SJCRH30 (cell line): Measurements from ENCODE around the gene GULP1. TPM values are rescaled to one million over a fixed set of nuclear protein-coding genes. Genes with fewer than 3 reads are reported as not detected.

Experiments
- DNase-seq, 2 experiments: peaks; one replicate each; pipeline ENCODE4 v3.0.0-alpha.2; 2015 to 2020
- H3K27ac ChIP-seq: fragments of 250-450 bp; sonication (Bioruptor Pico); 2 replicates; pipeline ENCODE4 v1.5.1; 2020; ENCODE audit warnings: mild to moderate bottlenecking, moderate library complexity
- H3K27me3 ChIP-seq: fragments of 250-450 bp; sonication (Bioruptor Pico); 2 replicates; pipeline ENCODE4 v1.5.1; 2020; ENCODE audit warnings: mild to moderate bottlenecking, moderate library complexity
- H3K36me3 ChIP-seq: fragments of 250-450 bp; sonication (Bioruptor Pico); 2 replicates; pipeline ENCODE4 v1.5.1; 2020; ENCODE audit warnings: mild to moderate bottlenecking, moderate library complexity
- H3K4me1 ChIP-seq: fragments of 250-450 bp; sonication (Bioruptor Pico); 2 replicates; pipeline ENCODE4 v1.5.1; 2020; ENCODE audit warnings: mild to moderate bottlenecking, moderate library complexity
- H3K4me3 ChIP-seq: fragments of 250-450 bp; sonication (Bioruptor Pico); 2 replicates; pipeline ENCODE4 v1.5.1; 2020; ENCODE audit warnings: mild to moderate bottlenecking, moderate library complexity
- H3K9me3 ChIP-seq: fragments of 250-450 bp; sonication (Bioruptor Pico); replicated peaks from 2 replicates; pipeline ENCODE4 v1.5.1; 2020; ENCODE audit warnings: mild to moderate bottlenecking, moderate library complexity
- total RNA-seq: library from RNA; depleted of rRNA; stranded (reverse); fragments of >200 nt; shearing (Covaris generic); gene quantifications from 2 replicates; pipeline ENCODE4 v1.2.3, GENCODE V29; 2014

Gene GULP1
- total RNA-seq, 1 experiment from 2014 or later = 90.0 TPM

- no peak overlapping the region for H3K27ac ChIP-seq
- DNase-seq = peak; percentile 45 to 71
Measured at GRCh38 chr2:188495969-188496431, 204.3 kb downstream of the GULP1 start.

GRCh38 chr2:188497726-188498125, 206.1 kb downstream of the GULP1 start:
- DNase-seq = peak in 1 of 2 experiments; percentile 55
- Histone ChIP-seq H3K9me3 (no peaks in the 10 kb centered on the region), H3K36me3 (no peaks in the 10 kb centered on the region), H3K4me3 (no peak overlapping the region), H3K27ac (no peak overlapping the region), H3K27me3 (no peaks in the 10 kb centered on the region), H3K4me1 (peaks cover 27% of the 10 kb centered on the region)

More at GRCh38 chr2:188495969-188496431, 204.3 kb downstream of the GULP1 start:
- no peaks in the 10 kb centered on the region for H3K27me3 ChIP-seq
- no peaks in the 10 kb centered on the region for H3K36me3 ChIP-seq
- H3K9me3 ChIP-seq = no peaks in the 10 kb centered on the region
- no peak overlapping the region for H3K4me3 ChIP-seq
- H3K4me1 ChIP-seq = peaks cover 27% of the 10 kb centered on the region

GRCh38 chr2:188503975-188504374, 212.3 kb downstream of the GULP1 start:
- Histone ChIP-seq H3K9me3 (no peaks in the 10 kb centered on the region), H3K4me3 (no peak overlapping the region), H3K36me3 (no peaks in the 10 kb centered on the region), H3K27me3 (no peaks in the 10 kb centered on the region), H3K4me1 (0 out of 2 replicates have a peak, but pooled peaks cover 2% of the 10 kb centered on the region), H3K27ac (no peak overlapping the region)
- DNase-seq = no peak

GRCh38 chr2:188506843-188507242, 215.2 kb downstream of the GULP1 start:
- H3K36me3 ChIP-seq = no peaks in the 10 kb centered on the region
- H3K4me1 ChIP-seq = peaks cover 8% of the 10 kb centered on the region; the same call in 1 of the 2 replicates
- H3K27me3 ChIP-seq = no peaks in the 10 kb centered on the region
- H3K27ac ChIP-seq = no peak overlapping the region
- no peaks in the 10 kb centered on the region for H3K9me3 ChIP-seq
- no peak overlapping the region for H3K4me3 ChIP-seq
- DNase-seq = no peak

- Histone ChIP-seq H3K4me1 (peaks cover 13% of the 10 kb centered on the region; the same call in 1 of the 2 replicates), H3K27me3 (no peaks in the 10 kb centered on the region), H3K27ac (no peak overlapping the region), H3K36me3 (no peaks in the 10 kb centered on the region), H3K9me3 (no peaks in the 10 kb centered on the region), H3K4me3 (no peak overlapping the region)
- DNase-seq = peak; percentile 48 to 63
Measured at GRCh38 chr2:188511346-188511745, 219.7 kb downstream of the GULP1 start.

- Histone ChIP-seq H3K27me3 (no peaks in the 10 kb centered on the region), H3K36me3 (no peaks in the 10 kb centered on the region), H3K4me3 (no peak overlapping the region), H3K27ac (no peak overlapping the region), H3K9me3 (no peaks in the 10 kb centered on the region), H3K4me1 (peaks cover 11% of the 10 kb centered on the region; the same call in 1 of the 2 replicates)
- peak in 1 of 2 experiments; percentile 92 for DNase-seq
Measured at GRCh38 chr2:188512456-188512855, 220.8 kb downstream of the GULP1 start.

GRCh38 chr2:188515918-188516317, 224.2 kb downstream of the GULP1 start:
- H3K9me3 ChIP-seq = 0 out of 2 replicates have a peak, but pooled peaks cover 4% of the 10 kb centered on the region
- H3K27ac ChIP-seq = no peak overlapping the region
- peaks cover 11% of the 10 kb centered on the region; the same call in 1 of the 2 replicates for H3K4me1 ChIP-seq
- no peaks in the 10 kb centered on the region for H3K27me3 ChIP-seq
- H3K4me3 ChIP-seq = no peak overlapping the region
- DNase-seq = no peak
- no peaks in the 10 kb centered on the region for H3K36me3 ChIP-seq

- no peak for DNase-seq
- H3K4me1 ChIP-seq = no peaks in the 10 kb centered on the region; the same call in 1 of the 2 replicates
- peaks cover 4% of the 10 kb centered on the region; the same call in 1 of the 2 replicates for H3K9me3 ChIP-seq
- no peak overlapping the region for H3K4me3 ChIP-seq
- H3K27me3 ChIP-seq = no peaks in the 10 kb centered on the region
- H3K36me3 ChIP-seq = no peaks in the 10 kb centered on the region
- no peak overlapping the region for H3K27ac ChIP-seq
Measured at GRCh38 chr2:188517549-188518215, 226.0 kb downstream of the GULP1 start.

GRCh38 chr2:188518381-188518780, 226.7 kb downstream of the GULP1 start:
- no peak for DNase-seq
- H3K27ac ChIP-seq = no peak overlapping the region
- H3K4me3 ChIP-seq = no peak overlapping the region
- H3K27me3 ChIP-seq = no peaks in the 10 kb centered on the region
- H3K4me1 ChIP-seq = no peaks in the 10 kb centered on the region; the same call in 1 of the 2 replicates
- H3K36me3 ChIP-seq = no peaks in the 10 kb centered on the region
- peaks cover 4% of the 10 kb centered on the region; the same call in 1 of the 2 replicates for H3K9me3 ChIP-seq

GRCh38 chr2:188519136-188519535, 227.5 kb downstream of the GULP1 start:
- Histone ChIP-seq H3K9me3 (peaks cover 4% of the 10 kb centered on the region; the same call in 1 of the 2 replicates), H3K36me3 (peaks cover under 1% of the 10 kb centered on the region; the same call in 1 of the 2 replicates), H3K4me1 (no peaks in the 10 kb centered on the region; the same call in 1 of the 2 replicates), H3K4me3 (no peak overlapping the region), H3K27me3 (no peaks in the 10 kb centered on the region), H3K27ac (no peak overlapping the region)
- DNase-seq = no peak

- no peak overlapping the region for H3K4me3 ChIP-seq
- no peak overlapping the region for H3K27ac ChIP-seq
- DNase-seq = no peak
- peaks cover 5% of the 10 kb centered on the region; the same call in 1 of the 2 replicates for H3K36me3 ChIP-seq
- H3K27me3 ChIP-seq = no peaks in the 10 kb centered on the region
- peaks cover 4% of the 10 kb centered on the region; the same call in 1 of the 2 replicates for H3K9me3 ChIP-seq
- peaks cover 4% of the 10 kb centered on the region for H3K4me1 ChIP-seq
Measured at GRCh38 chr2:188522517-188522916, 230.8 kb downstream of the GULP1 start.

GRCh38 chr2:188523919-188524318, 232.2 kb downstream of the GULP1 start:
- H3K4me3 ChIP-seq = no peak overlapping the region
- H3K9me3 ChIP-seq = peaks cover 4% of the 10 kb centered on the region; the same call in 1 of the 2 replicates
- no peak for DNase-seq
- peaks cover 8% of the 10 kb centered on the region; the same call in 1 of the 2 replicates for H3K36me3 ChIP-seq
- H3K27ac ChIP-seq = no peak overlapping the region
- peaks cover 4% of the 10 kb centered on the region; the same call in 1 of the 2 replicates for H3K4me1 ChIP-seq
- H3K27me3 ChIP-seq = no peaks in the 10 kb centered on the region

GRCh38 chr2:188524519-188525113, 232.9 kb downstream of the GULP1 start:
- Histone ChIP-seq H3K27ac (no peak overlapping the region), H3K4me3 (no peak overlapping the region), H3K9me3 (peaks cover 4% of the 10 kb centered on the region; the same call in 1 of the 2 replicates), H3K27me3 (no peaks in the 10 kb centered on the region), H3K36me3 (peaks cover 10% of the 10 kb centered on the region; the same call in 1 of the 2 replicates), H3K4me1 (peaks cover 4% of the 10 kb centered on the region; the same call in 1 of the 2 replicates)
- peak; percentile 44 to 94 for DNase-seq

- Histone ChIP-seq H3K36me3 (peaks cover 13% of the 10 kb centered on the region; the same call in 1 of the 2 replicates), H3K9me3 (0 out of 2 replicates have a peak, but pooled peaks cover 4% of the 10 kb centered on the region), H3K27me3 (no peaks in the 10 kb centered on the region), H3K4me3 (no peak overlapping the region), H3K4me1 (peaks cover 4% of the 10 kb centered on the region; the same call in 1 of the 2 replicates), H3K27ac (no peak overlapping the region)
- no peak for DNase-seq
Measured at GRCh38 chr2:188526701-188527100, 235.0 kb downstream of the GULP1 start.

- Histone ChIP-seq H3K9me3 (peaks cover 8% of the 10 kb centered on the region; the same call in 1 of the 2 replicates), H3K27me3 (no peaks in the 10 kb centered on the region), H3K4me1 (peaks cover 4% of the 10 kb centered on the region; the same call in 1 of the 2 replicates), H3K36me3 (peaks cover 13% of the 10 kb centered on the region; the same call in 1 of the 2 replicates), H3K4me3 (no peak overlapping the region), H3K27ac (no peak overlapping the region)
- DNase-seq = no peak
Measured at GRCh38 chr2:188527141-188527540, 235.5 kb downstream of the GULP1 start.
